Measurements from ENCODE around the gene HEMK1. TPM values are rescaled to one million over a fixed set of nuclear protein-coding genes. Genes with fewer than 3 reads are reported as not detected.

The HEMK1 gene
- total RNA-seq, 1 donor from 2014 or later: 7.8 TPM

DNA sequence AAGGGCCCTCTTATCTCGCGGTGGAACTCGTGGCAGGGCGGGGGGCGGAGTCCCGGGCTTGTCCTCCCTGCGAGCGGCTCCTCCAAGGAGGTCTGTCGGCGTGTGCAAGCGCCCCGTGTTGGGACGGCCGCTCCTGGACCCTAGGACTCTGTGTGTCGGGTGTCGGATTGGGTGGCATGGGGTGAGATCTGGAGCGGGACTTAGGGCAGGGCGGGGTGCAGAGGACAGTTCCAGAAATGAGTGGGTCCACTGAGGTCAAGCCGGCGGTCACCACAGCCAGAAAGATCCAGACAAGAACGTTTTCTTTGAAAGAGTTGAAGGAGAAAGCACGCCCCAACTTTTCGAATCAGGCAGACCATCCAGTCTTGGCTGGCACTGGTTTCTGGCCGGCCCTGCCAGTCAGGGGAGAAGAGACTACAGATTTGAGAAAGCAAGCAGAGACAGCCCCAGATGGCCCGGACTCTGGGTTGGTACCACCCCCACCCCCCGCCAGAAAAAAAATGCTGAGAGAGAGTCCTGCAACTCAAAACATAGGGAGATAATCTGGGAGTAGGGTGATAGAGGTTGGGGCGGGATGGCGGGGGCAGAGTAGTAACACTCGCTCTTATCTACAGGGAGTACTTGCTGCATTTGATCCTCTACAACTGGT, 43.0 kb downstream of the HEMK1 start:
- Histone ChIP-seq H3K4me1 (ENCODE audit: control insufficient read depth in 3 of 3, insufficient read depth in 3 of 3, low read length in 3 of 3) (peaks cover 51 to 81% (median 65%) of the 10 kb centered on the region in 3 donors), H3K36me3 (ENCODE audit: control insufficient read depth in 3 of 3, insufficient read depth in 3 of 3, low read length in 3 of 3) (peaks cover 12 to 15% (median 13%) of the 10 kb centered on the region in 3 donors), H3K9ac (ENCODE audit: low read depth in 1 of 3, low read length in 3 of 3) (peak overlapping the region; percentile 57 to 78 (median 73)), H3K27me3 (ENCODE audit: control insufficient read depth in 3 of 3, insufficient read depth in 3 of 3, low read length in 3 of 3) (no peaks in the 10 kb centered on the region), H3K4me3 (ENCODE audit: low read length in 3 of 3) (peak overlapping the region; percentile 56 to 89 (median 84)), H3K27ac (ENCODE audit: low read depth, low read length) (peak overlapping the region; percentile 80), H3K9me3 (ENCODE audit: control insufficient read depth in 3 of 3, low read length in 3 of 3) (no peaks in the 10 kb centered on the region)

DNA sequence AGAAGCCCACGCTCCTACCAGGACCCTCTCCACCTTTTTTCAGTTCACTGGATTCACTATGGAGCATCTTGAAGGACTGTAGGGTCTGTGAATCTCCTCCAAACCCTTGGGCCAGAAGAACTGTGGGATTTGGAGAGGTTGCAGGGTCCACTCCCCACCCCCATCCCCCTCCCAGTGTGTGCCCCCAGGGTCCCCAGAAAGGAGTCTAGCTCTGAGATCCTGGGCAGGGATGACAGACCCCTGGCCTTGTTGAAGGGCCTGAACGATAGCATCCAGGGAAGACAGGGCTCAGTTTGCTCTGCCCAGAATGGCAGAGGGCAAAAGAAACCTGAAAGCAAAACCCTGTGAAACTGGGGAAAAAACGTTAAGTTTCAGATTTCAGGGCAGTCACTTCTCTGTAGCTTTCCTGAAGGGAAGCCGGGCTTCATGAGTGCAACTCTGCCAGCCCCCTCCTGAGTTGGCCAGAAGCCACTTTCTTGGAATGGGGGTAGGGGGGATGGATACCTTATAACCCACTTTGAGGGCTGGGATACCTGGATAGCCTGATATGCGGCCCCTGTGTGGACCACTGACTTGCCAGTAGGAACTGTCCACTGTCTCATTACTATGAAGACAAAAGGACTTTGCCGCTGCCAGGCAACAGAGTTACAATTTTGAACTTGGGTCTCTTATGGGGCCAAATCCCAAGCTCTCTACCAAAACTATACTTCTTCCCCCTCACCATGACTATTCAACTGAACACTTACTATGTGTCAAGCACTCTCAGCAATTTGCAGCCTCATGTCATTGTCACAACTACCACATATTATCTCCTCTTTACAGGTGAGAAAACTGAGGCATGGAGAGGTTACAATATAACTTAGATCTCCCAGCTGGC, 43.9 kb downstream of the HEMK1 start:
- Histone ChIP-seq H3K4me1 (ENCODE audit: control insufficient read depth in 3 of 3, insufficient read depth in 3 of 3, low read length in 3 of 3) (peaks cover 50 to 81% (median 65%) of the 10 kb centered on the region in 3 donors), H3K27ac (ENCODE audit: low read depth, low read length) (no peak overlapping the region), H3K4me3 (ENCODE audit: low read length in 3 of 3) (peak overlapping the region in 1 of 3 donors; percentile 84), H3K27me3 (ENCODE audit: control insufficient read depth in 3 of 3, insufficient read depth in 3 of 3, low read length in 3 of 3) (no peaks in the 10 kb centered on the region), H3K36me3 (ENCODE audit: control insufficient read depth in 3 of 3, insufficient read depth in 3 of 3, low read length in 3 of 3) (peaks cover 3 to 7% (median 5%) of the 10 kb centered on the region in 3 donors), H3K9me3 (ENCODE audit: control insufficient read depth in 3 of 3, low read length in 3 of 3) (no peaks in the 10 kb centered on the region), H3K9ac (ENCODE audit: low read depth in 1 of 3, low read length in 3 of 3) (peak overlapping the region in 1 of 3 donors; percentile 78)

DNA sequence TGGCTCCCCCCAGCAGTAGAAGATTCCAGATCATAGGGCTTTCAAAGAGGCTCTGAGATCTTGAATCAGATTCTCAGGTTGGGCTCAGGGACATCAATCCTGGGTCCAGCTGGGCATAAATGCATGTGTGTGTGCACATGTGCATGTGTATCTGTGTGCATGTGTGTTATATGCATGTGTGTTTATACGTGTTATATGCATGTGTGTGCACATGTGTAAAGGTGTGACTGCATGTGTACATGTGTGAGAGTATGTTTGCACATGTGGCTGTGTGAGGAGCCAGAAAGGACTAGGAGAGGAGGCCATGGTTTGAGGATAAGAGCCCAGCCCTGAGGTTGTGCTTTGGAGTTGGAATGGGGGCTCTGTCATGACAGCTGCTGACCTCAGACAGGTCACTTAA, 45.9 kb downstream of the HEMK1 start:
- H3K9ac ChIP-seq (ENCODE audit: low read depth in 1 of 3, low read length in 3 of 3): no peak overlapping the region
- no peak overlapping the region for H3K4me3 ChIP-seq (ENCODE audit: low read length in 3 of 3)
- peaks cover 52 to 77% (median 61%) of the 10 kb centered on the region in 3 donors for H3K4me1 ChIP-seq (ENCODE audit: control insufficient read depth in 3 of 3, insufficient read depth in 3 of 3, low read length in 3 of 3)
- H3K9me3 ChIP-seq (ENCODE audit: control insufficient read depth in 3 of 3, low read length in 3 of 3): no peaks in the 10 kb centered on the region
- H3K27me3 ChIP-seq (ENCODE audit: control insufficient read depth in 3 of 3, insufficient read depth in 3 of 3, low read length in 3 of 3): no peaks in the 10 kb centered on the region
- H3K27ac ChIP-seq (ENCODE audit: low read depth, low read length): no peak overlapping the region
- H3K36me3 ChIP-seq (ENCODE audit: control insufficient read depth in 3 of 3, insufficient read depth in 3 of 3, low read length in 3 of 3): peaks cover 0 to 2% (median 0%) of the 10 kb centered on the region in 3 donors

DNA sequence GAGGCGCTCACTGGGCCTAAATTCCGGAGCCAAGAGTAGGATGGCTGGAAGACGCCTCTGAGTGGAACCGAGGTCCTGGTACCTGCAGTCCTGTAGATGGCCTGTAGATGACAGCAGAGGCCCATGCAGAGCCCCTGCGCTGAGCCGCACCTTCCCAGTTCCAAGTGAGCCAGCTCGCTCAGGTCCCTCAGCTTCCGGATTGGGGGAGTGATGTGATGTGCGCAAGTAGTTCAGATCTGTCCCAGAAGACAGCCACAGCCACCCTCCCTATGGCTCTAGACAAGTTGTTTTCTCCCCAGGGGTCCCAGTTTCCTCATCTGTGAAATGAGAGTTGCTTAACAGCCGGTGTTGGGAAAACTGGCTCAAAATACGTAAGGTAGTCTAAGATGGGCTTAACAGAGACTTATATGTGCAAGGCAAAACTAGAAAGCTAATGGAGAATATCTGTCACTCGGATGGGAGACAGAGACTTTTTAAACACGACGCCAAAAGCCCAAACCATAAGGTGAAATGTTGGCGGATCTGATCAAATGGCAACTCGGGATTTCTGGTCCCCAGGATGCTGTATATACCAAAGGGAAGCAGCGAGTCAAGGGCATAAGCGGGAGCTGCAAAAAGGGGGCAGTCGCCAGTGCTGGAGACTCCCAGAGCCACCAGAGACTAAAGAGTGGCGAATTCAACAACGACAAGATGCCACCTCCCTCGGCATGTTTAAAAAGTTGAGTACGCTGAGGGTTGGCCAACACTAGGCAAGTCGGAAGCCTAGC, 46.9 kb downstream of the HEMK1 start:
- peak overlapping the region; percentile 69 to 75 (median 75) for H3K9ac ChIP-seq (ENCODE audit: low read depth in 1 of 3, low read length in 3 of 3)
- peaks cover 0 to 2% (median 0%) of the 10 kb centered on the region in 3 donors for H3K36me3 ChIP-seq (ENCODE audit: control insufficient read depth in 3 of 3, insufficient read depth in 3 of 3, low read length in 3 of 3)
- H3K4me3 ChIP-seq (ENCODE audit: low read length in 3 of 3): peak overlapping the region; percentile 78 to 82 (median 79)
- H3K27me3 ChIP-seq (ENCODE audit: control insufficient read depth in 3 of 3, insufficient read depth in 3 of 3, low read length in 3 of 3): no peaks in the 10 kb centered on the region
- peaks cover 52 to 77% (median 60%) of the 10 kb centered on the region in 3 donors for H3K4me1 ChIP-seq (ENCODE audit: control insufficient read depth in 3 of 3, insufficient read depth in 3 of 3, low read length in 3 of 3)
- peak overlapping the region; percentile 97 for H3K27ac ChIP-seq (ENCODE audit: low read depth, low read length)
- no peaks in the 10 kb centered on the region for H3K9me3 ChIP-seq (ENCODE audit: control insufficient read depth in 3 of 3, low read length in 3 of 3)

DNA sequence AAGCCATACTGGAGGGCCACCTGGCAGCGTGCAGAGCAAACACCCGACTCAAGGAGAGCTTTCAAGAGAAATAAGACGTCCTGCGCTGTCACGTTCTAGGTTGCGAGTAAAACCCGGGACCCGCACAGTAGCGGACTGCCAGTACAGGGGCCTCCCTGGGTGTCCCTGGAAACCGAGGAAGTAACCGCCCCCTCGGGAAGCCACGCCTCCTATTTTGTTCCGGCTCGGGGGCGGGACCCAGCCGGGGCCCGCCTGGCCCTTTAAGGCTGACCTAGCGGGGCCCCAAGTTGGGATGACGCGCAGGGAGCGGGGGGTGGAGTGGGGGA, 47.4 kb downstream of the HEMK1 start:
- no peaks in the 10 kb centered on the region for H3K9me3 ChIP-seq (ENCODE audit: control insufficient read depth in 3 of 3, low read length in 3 of 3)
- H3K4me1 ChIP-seq (ENCODE audit: control insufficient read depth in 3 of 3, insufficient read depth in 3 of 3, low read length in 3 of 3): peaks cover 51 to 77% (median 56%) of the 10 kb centered on the region in 3 donors
- peak overlapping the region; percentile 78 to 82 (median 79) for H3K4me3 ChIP-seq (ENCODE audit: low read length in 3 of 3)
- H3K27ac ChIP-seq (ENCODE audit: low read depth, low read length): peak overlapping the region; percentile 97
- H3K9ac ChIP-seq (ENCODE audit: low read depth in 1 of 3, low read length in 3 of 3): peak overlapping the region; percentile 69 to 75 (median 75)
- H3K36me3 ChIP-seq (ENCODE audit: control insufficient read depth in 3 of 3, insufficient read depth in 3 of 3, low read length in 3 of 3): peaks cover 0 to 2% (median 0%) of the 10 kb centered on the region in 3 donors
- H3K27me3 ChIP-seq (ENCODE audit: control insufficient read depth in 3 of 3, insufficient read depth in 3 of 3, low read length in 3 of 3): no peaks in the 10 kb centered on the region

DNA sequence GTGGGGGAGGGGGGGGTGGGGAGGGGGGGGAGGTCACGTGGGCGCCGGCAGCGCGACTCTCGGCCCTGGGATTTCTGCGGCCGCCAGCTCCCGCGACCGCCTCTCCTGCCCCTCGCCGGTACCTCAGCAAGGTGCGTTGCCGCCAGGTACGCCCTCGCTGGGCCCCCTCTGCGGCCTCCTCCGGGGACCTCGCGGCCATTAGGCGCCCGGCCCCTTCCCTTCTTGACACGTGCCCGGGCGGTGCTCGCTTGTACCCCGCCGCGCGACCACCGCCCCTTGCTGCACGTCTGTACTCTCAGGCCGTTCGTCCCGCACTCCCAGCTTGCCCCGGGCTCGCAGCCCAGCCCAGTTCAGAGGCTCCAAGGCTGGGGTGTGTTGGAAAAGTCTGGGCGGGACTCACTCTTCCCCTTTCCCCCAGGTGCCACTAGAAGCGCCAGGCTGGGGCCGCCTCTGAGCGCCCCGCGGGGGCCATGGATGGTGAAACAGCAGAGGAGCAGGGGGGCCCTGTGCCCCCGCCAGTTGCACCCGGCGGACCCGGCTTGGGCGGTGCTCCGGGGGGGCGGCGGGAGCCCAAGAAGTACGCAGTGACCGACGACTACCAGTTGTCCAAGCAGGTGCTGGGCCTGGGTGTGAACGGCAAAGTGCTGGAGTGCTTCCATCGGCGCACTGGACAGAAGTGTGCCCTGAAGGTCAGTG, 47.9 kb downstream of the HEMK1 start, which contains the start of gene MAPKAPK3:
Gene MAPKAPK3, plus strand, starts transcription at position 56 of the 696 bp plus-strand sequence. Its CDS starts 415 bp downstream, at position 471.
- no peaks in the 10 kb centered on the region for H3K27me3 ChIP-seq (ENCODE audit: control insufficient read depth in 3 of 3, insufficient read depth in 3 of 3, low read length in 3 of 3)

DNA sequence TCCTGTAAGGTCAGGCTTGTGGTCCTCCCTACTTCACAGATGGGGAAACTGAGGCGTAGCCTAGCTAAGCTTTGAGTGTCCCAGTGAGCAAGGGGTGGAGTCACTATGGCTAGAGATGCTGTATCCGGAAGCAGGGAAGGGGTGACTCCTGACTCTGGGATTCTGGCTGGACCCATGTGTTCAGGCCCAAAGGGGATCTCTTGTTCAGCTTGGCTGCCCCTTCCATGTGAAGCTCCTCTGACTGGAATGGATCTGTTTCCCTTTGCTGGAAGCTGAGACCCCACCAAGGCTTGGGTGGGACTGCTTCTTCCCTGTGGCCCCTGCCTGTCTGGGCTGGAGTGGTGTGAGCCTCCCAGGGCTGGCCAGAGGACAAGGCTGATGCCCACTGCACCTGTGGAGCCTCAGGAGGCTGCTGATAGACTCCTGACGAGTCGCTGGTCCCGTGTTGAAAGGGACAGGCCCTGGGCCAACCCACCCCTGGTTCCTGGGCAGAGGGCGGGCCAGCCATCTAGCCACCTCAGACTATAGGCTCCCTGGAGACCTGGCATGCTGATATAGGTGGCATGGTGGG, 48.7 kb downstream of the HEMK1 start:
- Histone ChIP-seq H3K9ac (ENCODE audit: low read depth in 1 of 3, low read length in 3 of 3) (peak overlapping the region; percentile 89 to 97 (median 96)), H3K9me3 (ENCODE audit: control insufficient read depth in 3 of 3, low read length in 3 of 3) (no peaks in the 10 kb centered on the region), H3K4me3 (ENCODE audit: low read length in 3 of 3) (peak overlapping the region; percentile 88 to 92 (median 88)), H3K27me3 (ENCODE audit: control insufficient read depth in 3 of 3, insufficient read depth in 3 of 3, low read length in 3 of 3) (no peaks in the 10 kb centered on the region), H3K4me1 (ENCODE audit: control insufficient read depth in 3 of 3, insufficient read depth in 3 of 3, low read length in 3 of 3) (peaks cover 47 to 82% (median 56%) of the 10 kb centered on the region in 3 donors), H3K27ac (ENCODE audit: low read depth, low read length) (peak overlapping the region; percentile 97), H3K36me3 (ENCODE audit: control insufficient read depth in 3 of 3, insufficient read depth in 3 of 3, low read length in 3 of 3) (peaks cover 2 to 4% (median 4%) of the 10 kb centered on the region in 3 donors)

More for the DNA sequence above, 47.9 kb downstream of the HEMK1 start, which contains the start of gene MAPKAPK3:
- H3K4me1 ChIP-seq (ENCODE audit: control insufficient read depth in 3 of 3, insufficient read depth in 3 of 3, low read length in 3 of 3): peaks cover 48 to 80% (median 55%) of the 10 kb centered on the region in 3 donors
- H3K9ac ChIP-seq (ENCODE audit: low read depth in 1 of 3, low read length in 3 of 3): peak within 1 kb of the TSS; percentile 89 to 97 (median 96)
- H3K9me3 ChIP-seq (ENCODE audit: control insufficient read depth in 3 of 3, low read length in 3 of 3): no peaks in the 10 kb centered on the region
- peak within 1 kb of the TSS; percentile 97 for H3K27ac ChIP-seq (ENCODE audit: low read depth, low read length)
- peak within 1 kb of the TSS; percentile 88 to 92 (median 88) for H3K4me3 ChIP-seq (ENCODE audit: low read length in 3 of 3)
- peaks cover 0 to 4% (median 0%) of the 10 kb centered on the region in 3 donors for H3K36me3 ChIP-seq (ENCODE audit: control insufficient read depth in 3 of 3, insufficient read depth in 3 of 3, low read length in 3 of 3)

DNA sequence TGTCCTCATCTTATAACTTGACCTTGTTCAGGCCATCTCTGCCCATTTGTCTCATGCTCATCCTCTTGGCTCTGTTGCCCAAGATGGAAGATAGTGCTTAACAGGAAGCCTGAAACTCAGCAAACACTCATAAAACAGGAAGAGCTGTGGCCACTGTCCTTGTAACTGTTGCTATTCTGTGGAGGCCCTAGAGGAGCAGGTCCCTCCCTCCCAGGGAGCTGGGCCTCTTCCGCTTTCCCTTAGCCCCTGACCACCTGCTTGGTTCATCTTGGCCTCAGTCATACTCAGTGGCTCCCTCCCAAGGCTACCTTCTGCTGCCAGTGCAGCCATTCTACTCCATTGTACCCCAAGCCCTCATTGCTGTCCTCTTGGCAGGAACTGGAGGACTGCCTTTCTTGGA, 51.1 kb downstream of the HEMK1 start:
- Histone ChIP-seq H3K4me3 (ENCODE audit: low read length in 3 of 3) (peak overlapping the region in 2 of 3 donors; percentile 29 to 41), H3K36me3 (ENCODE audit: control insufficient read depth in 3 of 3, insufficient read depth in 3 of 3, low read length in 3 of 3) (peaks cover 2 to 4% (median 4%) of the 10 kb centered on the region in 3 donors), H3K4me1 (ENCODE audit: control insufficient read depth in 3 of 3, insufficient read depth in 3 of 3, low read length in 3 of 3) (peaks cover 66 to 91% (median 75%) of the 10 kb centered on the region in 3 donors), H3K9me3 (ENCODE audit: control insufficient read depth in 3 of 3, low read length in 3 of 3) (no peaks in the 10 kb centered on the region), H3K27me3 (ENCODE audit: control insufficient read depth in 3 of 3, insufficient read depth in 3 of 3, low read length in 3 of 3) (no peaks in the 10 kb centered on the region), H3K27ac (ENCODE audit: low read depth, low read length) (peak overlapping the region; percentile 97), H3K9ac (ENCODE audit: low read depth in 1 of 3, low read length in 3 of 3) (peak overlapping the region; percentile 4 to 40 (median 28))

All from skeletal muscle tissue (tissue), 4 donors.